ENCODE results near the gene KNCN. TPM values are rescaled to one million over a fixed set of nuclear protein-coding genes. Genes with fewer than 3 reads are reported as not detected.

The KNCN gene
- total RNA-seq, 3 donors from 2014 or later: not detected

DNA sequence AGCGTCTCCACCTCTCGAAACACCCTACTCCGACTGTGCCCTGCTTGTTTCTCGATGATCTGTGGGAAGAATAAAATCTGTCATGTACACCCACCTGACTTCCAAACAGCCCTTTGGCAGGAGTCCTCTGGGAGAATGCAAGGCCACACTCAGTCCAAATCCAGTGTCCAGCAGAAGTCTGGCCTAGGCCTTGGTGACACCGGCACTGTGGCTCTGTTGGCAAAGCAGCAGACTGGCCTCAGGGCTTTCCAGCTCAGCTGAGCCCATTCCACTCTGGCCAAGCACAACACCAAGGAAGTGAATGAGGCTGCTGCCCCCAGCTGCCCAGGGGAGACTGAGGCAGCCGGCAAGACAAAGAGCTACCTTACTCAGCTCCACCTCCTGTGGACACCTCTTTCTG lies 25.1 kb upstream of the KNCN start:
- no peaks in the 10 kb centered on the region for H3K9me3 ChIP-seq

DNA sequence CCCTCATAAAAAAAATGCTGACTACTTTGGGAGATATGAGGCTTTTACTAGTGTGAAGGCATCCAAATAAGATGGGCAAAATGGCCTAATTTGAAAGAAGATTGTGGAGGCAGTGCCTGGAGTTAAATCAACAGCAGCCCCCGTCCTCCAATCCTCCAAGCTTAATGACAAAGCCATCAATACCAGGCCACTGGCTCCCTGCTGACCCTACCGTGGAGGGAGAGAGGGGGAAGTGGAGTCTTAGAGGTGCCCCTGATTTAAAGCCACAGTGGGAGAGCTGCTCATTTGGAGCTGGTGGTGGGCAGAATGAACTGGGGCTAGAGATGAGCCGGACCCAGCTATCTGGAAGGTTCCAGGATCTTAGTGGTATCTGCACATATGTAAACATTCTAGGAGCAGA lies 24.3 kb upstream of the KNCN start:
- no peaks in the 10 kb centered on the region for H3K27me3 ChIP-seq
- no peaks in the 10 kb centered on the region for H3K4me1 ChIP-seq
- peaks cover 4% of the 10 kb centered on the region for H3K36me3 ChIP-seq
- H3K9me3 ChIP-seq: no peaks in the 10 kb centered on the region
- TF ChIP-seq POLR2AphosphoS5 (IDR thresholded peaks at IDR 0.05) (no peak), POLR2A (IDR thresholded peaks at IDR 0.05) (no peak)
- TF ChIP-seq, protein P1, sequence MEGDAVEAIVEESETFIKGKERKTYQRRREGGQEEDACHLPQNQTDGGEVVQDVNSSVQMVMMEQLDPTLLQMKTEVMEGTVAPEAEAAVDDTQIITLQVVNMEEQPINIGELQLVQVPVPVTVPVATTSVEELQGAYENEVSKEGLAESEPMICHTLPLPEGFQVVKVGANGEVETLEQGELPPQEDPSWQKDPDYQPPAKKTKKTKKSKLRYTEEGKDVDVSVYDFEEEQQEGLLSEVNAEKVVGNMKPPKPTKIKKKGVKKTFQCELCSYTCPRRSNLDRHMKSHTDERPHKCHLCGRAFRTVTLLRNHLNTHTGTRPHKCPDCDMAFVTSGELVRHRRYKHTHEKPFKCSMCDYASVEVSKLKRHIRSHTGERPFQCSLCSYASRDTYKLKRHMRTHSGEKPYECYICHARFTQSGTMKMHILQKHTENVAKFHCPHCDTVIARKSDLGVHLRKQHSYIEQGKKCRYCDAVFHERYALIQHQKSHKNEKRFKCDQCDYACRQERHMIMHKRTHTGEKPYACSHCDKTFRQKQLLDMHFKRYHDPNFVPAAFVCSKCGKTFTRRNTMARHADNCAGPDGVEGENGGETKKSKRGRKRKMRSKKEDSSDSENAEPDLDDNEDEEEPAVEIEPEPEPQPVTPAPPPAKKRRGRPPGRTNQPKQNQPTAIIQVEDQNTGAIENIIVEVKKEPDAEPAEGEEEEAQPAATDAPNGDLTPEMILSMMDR (IDR thresholded peaks at IDR 0.05): no peak
- H3K27ac ChIP-seq: no peak overlapping the region
- DNase-seq (ENCODE audit: low spot score in 2 of 2): no peak
- H3K4me3 ChIP-seq: no peak overlapping the region
- intact Hi-C loops (cut with DNase I; ENCODE audit: low total_unique reads): no loop called here

More for the DNA sequence above, 25.1 kb upstream of the KNCN start:
- H3K4me3 ChIP-seq: no peak overlapping the region
- H3K4me1 ChIP-seq: no peaks in the 10 kb centered on the region
- intact Hi-C loops (cut with DNase I; ENCODE audit: low total_unique reads): no loop called here
- TF ChIP-seq, protein P1 (IDR thresholded peaks at IDR 0.05): no peak
- TF ChIP-seq POLR2AphosphoS5 (IDR thresholded peaks at IDR 0.05): no peak
- TF ChIP-seq POLR2A (IDR thresholded peaks at IDR 0.05): no peak
- H3K27me3 ChIP-seq: no peaks in the 10 kb centered on the region
- H3K36me3 ChIP-seq: peaks cover 4% of the 10 kb centered on the region
- no peak overlapping the region for H3K27ac ChIP-seq
- peak in 1 of 2 donors; percentile 59 for DNase-seq (ENCODE audit: low spot score in 2 of 2)

DNA sequence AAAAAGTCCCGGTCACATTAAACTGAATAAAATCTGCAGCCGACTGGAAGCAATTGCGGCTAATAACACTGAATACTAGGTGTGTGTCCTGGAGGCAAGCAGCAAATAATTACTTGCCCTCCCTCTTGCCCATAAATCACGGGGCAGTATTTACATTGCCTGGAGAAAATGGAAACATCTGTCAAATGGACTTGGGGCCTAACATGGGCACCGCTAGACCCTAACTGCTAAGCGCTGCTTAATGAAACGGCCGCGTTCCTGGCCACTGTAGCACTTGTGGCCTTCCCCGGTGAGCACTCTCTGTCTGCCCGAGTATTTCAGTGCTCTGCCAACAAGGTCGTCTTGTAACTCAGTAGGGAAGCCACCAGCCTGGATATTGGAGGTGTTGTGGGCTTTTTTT lies 23.9 kb upstream of the KNCN start:
- intact Hi-C loops (cut with DNase I; ENCODE audit: low total_unique reads): no loop called here
- no peaks in the 10 kb centered on the region for H3K27me3 ChIP-seq
- H3K27ac ChIP-seq: no peak overlapping the region
- peaks cover 4% of the 10 kb centered on the region for H3K36me3 ChIP-seq
- no peak for DNase-seq (ENCODE audit: low spot score in 2 of 2)
- no peaks in the 10 kb centered on the region for H3K9me3 ChIP-seq
- H3K4me1 ChIP-seq: no peaks in the 10 kb centered on the region
- H3K4me3 ChIP-seq: no peak overlapping the region
- TF ChIP-seq, protein P1 (IDR thresholded peaks at IDR 0.05): no peak
- TF ChIP-seq POLR2A (IDR thresholded peaks at IDR 0.05) (no peak), POLR2AphosphoS5 (IDR thresholded peaks at IDR 0.05) (no peak)

DNA sequence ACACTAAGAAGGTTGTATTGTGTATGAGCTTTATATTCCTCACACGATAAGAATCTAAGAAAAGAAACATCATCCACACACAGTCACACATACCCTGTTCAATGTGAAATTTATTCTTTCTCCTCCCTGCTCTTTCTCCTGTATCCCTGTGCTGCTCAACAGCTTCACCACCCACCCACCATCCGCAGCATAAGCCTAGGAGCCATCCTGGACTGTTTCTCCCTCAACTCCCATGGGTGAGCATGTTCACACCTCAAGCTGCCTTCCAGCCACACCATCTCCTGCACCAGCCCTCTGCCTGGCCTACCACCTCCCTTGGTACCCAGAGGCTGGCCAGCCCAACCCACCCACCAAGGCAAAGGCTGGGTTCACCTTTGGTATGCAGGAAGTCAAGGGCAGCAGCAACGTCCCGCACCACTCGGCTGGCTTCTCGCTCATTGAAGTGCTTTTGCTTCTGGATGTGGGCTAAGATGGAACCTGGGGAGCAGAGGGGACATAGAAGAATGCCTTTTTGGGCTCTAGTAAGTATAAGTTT lies 20.3 kb upstream of the KNCN start:
- Histone ChIP-seq H3K27me3 (no peaks in the 10 kb centered on the region), H3K36me3 (peaks cover 4% of the 10 kb centered on the region), H3K4me3 (no peak overlapping the region), H3K27ac (no peak overlapping the region), H3K4me1 (no peaks in the 10 kb centered on the region), H3K9me3 (no peaks in the 10 kb centered on the region)
- TF ChIP-seq, protein P1 (IDR thresholded peaks at IDR 0.05): no peak
- TF ChIP-seq POLR2A (IDR thresholded peaks at IDR 0.05): no peak
- TF ChIP-seq POLR2AphosphoS5 (IDR thresholded peaks at IDR 0.05): no peak
- intact Hi-C loops (cut with DNase I; ENCODE audit: low total_unique reads): no loop called here
- no peak for DNase-seq (ENCODE audit: low spot score in 2 of 2)

DNA sequence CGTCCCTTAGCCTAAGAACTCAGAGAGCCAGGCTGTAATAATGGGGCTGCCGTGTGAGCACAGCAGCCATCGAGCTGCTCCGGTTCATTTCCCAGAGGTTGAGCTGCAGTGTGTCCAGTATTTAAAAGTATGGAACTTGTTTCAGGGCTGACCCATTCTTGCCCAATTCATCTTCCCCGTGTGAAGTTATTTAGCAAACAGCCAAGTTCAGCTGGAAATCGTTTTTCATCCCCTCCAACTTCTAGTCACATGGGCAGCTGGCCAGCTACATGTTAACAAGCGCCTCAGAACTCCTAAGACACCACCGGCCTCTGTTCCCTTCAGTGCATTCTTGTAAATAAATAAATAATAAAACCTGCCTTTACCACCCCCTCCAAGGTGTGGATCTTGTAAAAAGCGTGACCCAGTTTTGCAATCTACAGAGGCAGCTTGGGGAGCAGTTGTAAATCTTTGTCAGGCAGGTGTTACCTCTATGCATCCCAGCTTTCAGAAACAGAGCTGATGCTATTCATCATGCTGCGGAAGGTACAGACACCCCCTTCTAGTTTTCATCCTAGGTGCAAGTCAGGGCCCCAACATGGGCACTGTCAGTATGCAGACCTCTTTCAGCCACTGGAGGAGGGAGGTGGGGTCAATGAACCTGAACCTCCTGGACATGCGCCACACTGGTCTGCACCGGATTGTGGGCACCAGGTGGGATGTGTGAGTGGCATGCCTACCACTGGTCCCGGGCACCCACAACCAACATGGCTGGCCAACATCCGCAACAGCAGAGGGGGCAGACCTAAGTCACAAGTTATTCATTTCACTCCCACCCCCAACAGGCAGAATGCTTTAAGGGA lies 18.7 kb upstream of the KNCN start:
- TF ChIP-seq POLR2AphosphoS5 (IDR thresholded peaks at IDR 0.05): no peak
- TF ChIP-seq, protein P1 (IDR thresholded peaks at IDR 0.05): no peak
- no peak for TF ChIP-seq POLR2A (IDR thresholded peaks at IDR 0.05)
- Histone ChIP-seq H3K9me3 (no peaks in the 10 kb centered on the region), H3K4me3 (no peak overlapping the region), H3K4me1 (no peaks in the 10 kb centered on the region), H3K27ac (no peak overlapping the region), H3K36me3 (no peaks in the 10 kb centered on the region), H3K27me3 (no peaks in the 10 kb centered on the region)
- intact Hi-C loops (cut with DNase I; ENCODE audit: low total_unique reads): no loop called here
- DNase-seq (ENCODE audit: low spot score in 2 of 2): no peak

Data from breast epithelium (tissue), 4 donors.